Measurements from ENCODE around the gene IFT80. TPM values are rescaled to one million over a fixed set of nuclear protein-coding genes. Genes with fewer than 3 reads are reported as not detected.

The IFT80 gene
- total RNA-seq (2013) = 10.4 TPM
- polyA plus RNA-seq (1 to 10 TPM; 1.3 to 7.7 (median 1.4) TPM), polyA minus RNA-seq (3.6 and 4.0 TPM in 2 replicates), total RNA-seq (0.92 to 9.0 (median 4.4) reads per million in 11 experiments)

- TF ChIP-seq CTCF (IDR thresholded peaks at IDR 0.05) = no peak
- Histone ChIP-seq H3K36me3 (replicated peaks in 1 of 2; ENCODE audit: control insufficient read depth in 1 of 2, insufficient read depth in 2 of 2, low read length in 2 of 2) (no peaks in the 10 kb centered on the region), H3K4me1 (ENCODE audit: control insufficient read depth in 1 of 2, insufficient read depth in 2 of 2, low read length in 2 of 2) (peaks cover 17 to 32% of the 10 kb centered on the region in 2 donors), H3K79me2 (ENCODE audit: insufficient read depth, low read length) (peaks cover 69% of the 10 kb centered on the region), H3K27ac (ENCODE audit: low read depth in 1 of 2, low read length in 2 of 2) (peak within 1 kb of the TSS; percentile 87 to 89), H3K27me3 (ENCODE audit: control insufficient read depth in 2 of 2, insufficient read depth in 2 of 2, low read length in 2 of 2) (no peaks in the 10 kb centered on the region), H3K4me2 (replicated peaks; ENCODE audit: extremely low read depth, low read length, poor library complexity, severe bottlenecking) (peak within 1 kb of the TSS; percentile 91), H3K9me3 (replicated peaks in 1 of 2; ENCODE audit: control insufficient read depth in 1 of 2, insufficient read depth in 1 of 2, low read length in 2 of 2) (no peaks in the 10 kb centered on the region), H3K4me3 (replicated peaks in 1 of 3; ENCODE audit: low read depth in 2 of 3, low read length in 3 of 3) (peak within 1 kb of the TSS; percentile 87 to 99 (median 87)), H3K9ac (ENCODE audit: insufficient read depth, low read length, poor library complexity, severe bottlenecking) (peak within 1 kb of the TSS; percentile 76), H2AFZ (ENCODE audit: insufficient read depth, low read depth, low read length, poor library complexity, severe bottlenecking) (peak within 1 kb of the TSS; percentile 95), H4K20me1 (ENCODE audit: insufficient read depth, low read length) (no peaks in the 10 kb centered on the region)
- H3K4me3 Mint-ChIP-seq = peak within 1 kb of the TSS; percentile 97 to 98
- H3K27ac Mint-ChIP-seq = peak within 1 kb of the TSS; percentile 95 to 99 (median 98)
- peaks cover 0 to 1% of the 10 kb centered on the region in 2 donors for H3K36me3 Mint-ChIP-seq
- peak; percentile 94 for DNase-seq
- H3K9me3 Mint-ChIP-seq = no peaks in the 10 kb centered on the region
- H3K27me3 Mint-ChIP-seq (ENCODE audit: low read depth in 3 of 3) = no peaks in the 10 kb centered on the region
- peaks cover 42% of the 10 kb centered on the region for H3K4me1 Mint-ChIP-seq
- intact Hi-C loops (cut with micrococcal nuclease) = loop anchor here (5.0 kb wide), 2 partner anchors 48 to 168 kb away; partner anchors contain the start of genes KPNA4 (in 2 of the 2) and TRIM59 (in 1 of the 2)
- WGBS (ENCODE audit: insufficient coverage) = under 1% methylated on average over 58 of the region's 63 CpGs
Observed at GRCh38 chr3:160399125-160400029, at the start of gene IFT80, which contains the start of gene SMC4. TSS of gene IFT80 (minus strand) at chr3:160399225. CDS start at chr3:160384600, 14,625 bp downstream. TSS of gene SMC4 (plus strand) at chr3:160399650. CDS start at chr3:160400827, 1,177 bp downstream.

- Histone ChIP-seq H2AFZ (ENCODE audit: insufficient read depth, low read depth, low read length, poor library complexity, severe bottlenecking) (no peak overlapping the region), H3K9me3 (replicated peaks in 1 of 2; ENCODE audit: control insufficient read depth in 1 of 2, insufficient read depth in 1 of 2, low read length in 2 of 2) (no peaks in the 10 kb centered on the region), H3K9ac (ENCODE audit: insufficient read depth, low read length, poor library complexity, severe bottlenecking) (no peak overlapping the region), H3K27ac (ENCODE audit: low read depth in 1 of 2, low read length in 2 of 2) (no peak overlapping the region), H3K4me3 (replicated peaks in 1 of 3; ENCODE audit: low read depth in 2 of 3, low read length in 3 of 3) (no peak overlapping the region), H3K4me1 (ENCODE audit: control insufficient read depth in 1 of 2, insufficient read depth in 2 of 2, low read length in 2 of 2) (peaks cover 16 to 30% of the 10 kb centered on the region in 2 donors), H3K4me2 (replicated peaks; ENCODE audit: extremely low read depth, low read length, poor library complexity, severe bottlenecking) (no peak overlapping the region), H4K20me1 (ENCODE audit: insufficient read depth, low read length) (no peaks in the 10 kb centered on the region), H3K79me2 (ENCODE audit: insufficient read depth, low read length) (peaks cover 69% of the 10 kb centered on the region), H3K36me3 (replicated peaks in 1 of 2; ENCODE audit: control insufficient read depth in 1 of 2, insufficient read depth in 2 of 2, low read length in 2 of 2) (peaks cover 0 to 3% of the 10 kb centered on the region in 2 donors), H3K27me3 (ENCODE audit: control insufficient read depth in 2 of 2, insufficient read depth in 2 of 2, low read length in 2 of 2) (no peaks in the 10 kb centered on the region)
- Mint-ChIP-seq H3K9me3 (peaks cover 0 to 13% (median 6%) of the 10 kb centered on the region in 7 donors), H3K4me3 (no peak overlapping the region), H3K27ac (peak overlapping the region in 1 of 7 donors; percentile 10), H3K36me3 (peaks cover 8 to 16% of the 10 kb centered on the region in 2 donors), H3K4me1 (peaks cover 26% of the 10 kb centered on the region), H3K27me3 (ENCODE audit: low read depth in 3 of 3) (peaks cover 0 to 9% (median 0%) of the 10 kb centered on the region in 3 donors)
- no peak for DNase-seq
- no peak for TF ChIP-seq CTCF (IDR thresholded peaks at IDR 0.05)
- no CpG with 5 or more reads among the region's 3 CpGs for WGBS (ENCODE audit: insufficient coverage)
- intact Hi-C loops (cut with micrococcal nuclease) = loop anchor here in 1 of 2 donors (5.0 kb wide), 1 partner anchor 45 kb away; no protein-coding TSS in a partner anchor
Observed at GRCh38 chr3:160447544-160447943, 48.5 kb upstream of the IFT80 start.
